ENCODE results near the gene NDUFB8. TPM values are rescaled to one million over a fixed set of nuclear protein-coding genes. Genes with fewer than 3 reads are reported as not detected.
A peak's percentile ranks its signal among the peaks of the same experiment; 100 is the strongest.

NDUFB8 gene
- total and polyA plus RNA-seq, 2 experiments from 2014 or later: 296 to 748 TPM

GRCh38 chr10:100520811-100521210 is 8.9 kb downstream of the NDUFB8 start:
- Histone ChIP-seq H3K27me3 (peaks cover 11% of the 10 kb centered on the region), H3K36me3 (peaks cover 14% of the 10 kb centered on the region), H3K27ac (no peak overlapping the region), H3K9me3 (ENCODE audit: low read depth) (no peaks in the 10 kb centered on the region), H3K4me3 (no peak overlapping the region), H3K4me1 (ENCODE audit: low read depth) (no peaks in the 10 kb centered on the region)
- TF ChIP-seq CTCF (IDR thresholded peaks at IDR 0.05; ENCODE audit: low read depth, low read length): no peak
- peak in 1 of 2 donors; percentile 48 for DNase-seq (ENCODE audit: low read depth in 1 of 2, low spot score in 1 of 2)

- Histone ChIP-seq H3K27ac (no peak within 1 kb of the TSS), H3K36me3 (peaks cover 6% of the 10 kb centered on the region), H3K4me1 (ENCODE audit: low read depth) (no peaks in the 10 kb centered on the region), H3K9me3 (ENCODE audit: low read depth) (no peaks in the 10 kb centered on the region), H3K4me3 (peak within 1 kb of the TSS; percentile 28), H3K27me3 (peaks cover 11% of the 10 kb centered on the region)
- TF ChIP-seq CTCF (IDR thresholded peaks at IDR 0.05; ENCODE audit: low read depth, low read length): no peak
- DNase-seq (ENCODE audit: low read depth in 1 of 2, low spot score in 1 of 2): peak in 1 of 2 donors; percentile 77
Measured at GRCh38 chr10:100519311-100520051, 10.2 kb downstream of the NDUFB8 start, which contains the start of gene SEC31B. Gene SEC31B (minus strand): TSS chr10:100519861. CDS start chr10:100516952, 2,909 bp downstream.

- Histone ChIP-seq H3K27me3 (peaks cover 11% of the 10 kb centered on the region), H3K4me3 (peak overlapping the region; percentile 28), H3K27ac (no peak overlapping the region), H3K36me3 (peaks cover under 1% of the 10 kb centered on the region), H3K4me1 (ENCODE audit: low read depth) (no peaks in the 10 kb centered on the region), H3K9me3 (ENCODE audit: low read depth) (no peaks in the 10 kb centered on the region)
- TF ChIP-seq CTCF (IDR thresholded peaks at IDR 0.05; ENCODE audit: low read depth, low read length): peak; percentile 63
- DNase-seq (ENCODE audit: low read depth in 1 of 2, low spot score in 1 of 2): peak; percentile 72 to 84
Measured at GRCh38 chr10:100518761-100519241, 10.9 kb downstream of the NDUFB8 start.

DNA sequence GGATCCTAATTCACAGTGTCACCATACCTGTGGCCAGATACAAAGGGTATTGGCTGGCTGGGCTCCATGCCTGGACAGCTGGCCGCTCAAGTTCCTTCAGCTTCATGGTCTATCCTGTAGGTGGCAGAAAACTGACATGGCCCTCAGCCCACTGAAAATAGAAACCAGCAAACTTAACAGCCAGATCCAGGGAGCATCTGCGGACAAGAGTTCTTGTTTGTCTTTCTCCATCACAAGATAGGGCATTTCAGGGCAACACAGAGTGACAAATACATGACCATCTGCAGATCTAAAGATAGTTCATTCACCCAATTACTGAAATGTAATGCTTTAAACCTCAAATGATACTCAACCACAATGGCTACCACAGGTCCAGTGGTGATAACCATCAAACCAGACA is 12.8 kb downstream of the NDUFB8 start:
- Histone ChIP-seq H3K27ac (no peak overlapping the region), H3K36me3 (no peaks in the 10 kb centered on the region), H3K27me3 (peaks cover 11% of the 10 kb centered on the region), H3K4me3 (no peak overlapping the region), H3K4me1 (ENCODE audit: low read depth) (peaks cover 9% of the 10 kb centered on the region), H3K9me3 (ENCODE audit: low read depth) (no peaks in the 10 kb centered on the region)
- DNase-seq (ENCODE audit: low read depth in 1 of 2, low spot score in 1 of 2): peak in 1 of 2 donors; percentile 17
- peak; percentile 19 for TF ChIP-seq CTCF (IDR thresholded peaks at IDR 0.05; ENCODE audit: low read depth, low read length)

GRCh38 chr10:100515612-100516011 is 14.1 kb downstream of the NDUFB8 start:
- Histone ChIP-seq H3K4me1 (ENCODE audit: low read depth) (peaks cover 9% of the 10 kb centered on the region), H3K4me3 (no peak overlapping the region), H3K36me3 (no peaks in the 10 kb centered on the region), H3K9me3 (ENCODE audit: low read depth) (no peaks in the 10 kb centered on the region), H3K27ac (no peak overlapping the region), H3K27me3 (peaks cover 8% of the 10 kb centered on the region)
- DNase-seq (ENCODE audit: low read depth in 1 of 2, low spot score in 1 of 2): no peak
- TF ChIP-seq CTCF (IDR thresholded peaks at IDR 0.05; ENCODE audit: low read depth, low read length): no peak
